GM12892 (cell line): ENCODE results near the gene IMPDH1.

Experiments used
- DNase-seq: peaks from one replicate; pipeline ENCODE4 v3.0.0; 2011; ENCODE audit not compliant: insufficient read length
- FAIRE-seq: peaks from 2 replicates; lab custom pipeline; 2011; peaks lifted over from hg19 to GRCh38; lab: Jason Lieb, UNC
- POLR2A ChIP-seq: IDR thresholded peaks from 2 replicates; pipeline ENCODE4 v1.6.1; 2011; ENCODE audit warnings: low read depth, low read length, control low read depth
- POLR2AphosphoS5 ChIP-seq: IDR thresholded peaks from 2 replicates; pipeline ENCODE4 v1.6.1; 2011; ENCODE audit warnings: low read depth, low read length, control low read depth
- TAF1 ChIP-seq: IDR thresholded peaks from 2 replicates; pipeline ENCODE4 v1.6.1; 2011; ENCODE audit warnings: low read depth, mild to moderate bottlenecking, control low read depth, low read length, borderline replicate concordance

IMPDH1 gene

DNA sequence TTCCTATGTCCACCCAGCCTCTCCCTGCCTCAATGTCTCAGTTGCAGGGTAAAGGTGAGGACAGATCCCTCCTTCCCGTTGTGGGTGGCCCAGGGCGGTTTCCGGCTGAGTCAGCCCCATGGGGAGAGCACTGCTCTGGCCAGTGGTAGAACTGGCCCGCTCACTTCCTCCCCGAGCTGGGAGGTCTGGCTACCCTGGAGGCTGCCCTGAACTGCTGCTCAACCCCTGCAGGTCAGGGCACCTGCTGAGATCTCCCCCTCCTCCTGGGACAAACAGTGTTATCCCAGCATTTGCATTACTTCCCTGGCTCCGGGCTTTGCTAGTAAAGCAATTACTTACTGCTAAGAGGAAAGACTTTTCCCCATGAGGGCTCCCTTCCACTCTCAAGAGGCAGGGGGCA is 21.4 kb upstream of the IMPDH1 start:
- DNase-seq = no peak
- no peak for FAIRE-seq
- TF ChIP-seq TAF1 (no peak), POLR2A (no peak), POLR2AphosphoS5 (no peak)

DNA sequence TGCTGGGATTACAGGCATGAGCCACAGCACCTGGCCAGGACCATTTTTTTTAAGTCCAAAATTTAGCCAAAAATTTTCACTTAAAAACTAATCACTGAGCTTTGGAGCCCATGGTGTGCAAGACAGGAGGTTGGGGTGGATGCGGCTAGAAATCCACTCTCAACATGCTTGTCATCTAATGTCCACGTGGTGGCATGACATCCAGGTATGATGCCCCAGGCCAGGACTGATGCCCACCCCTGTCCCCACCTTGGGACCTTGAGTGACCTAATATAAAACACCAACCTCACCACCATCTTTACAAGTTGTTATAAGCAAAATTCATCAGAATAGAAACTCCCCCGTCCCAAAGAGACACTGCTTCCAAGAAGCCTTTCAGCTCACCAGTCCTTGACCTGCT is 20.4 kb upstream of the IMPDH1 start:
- no peak for TF ChIP-seq TAF1
- TF ChIP-seq POLR2AphosphoS5 = no peak
- no peak for TF ChIP-seq POLR2A
- peak; percentile 46 for FAIRE-seq
- DNase-seq = no peak

DNA sequence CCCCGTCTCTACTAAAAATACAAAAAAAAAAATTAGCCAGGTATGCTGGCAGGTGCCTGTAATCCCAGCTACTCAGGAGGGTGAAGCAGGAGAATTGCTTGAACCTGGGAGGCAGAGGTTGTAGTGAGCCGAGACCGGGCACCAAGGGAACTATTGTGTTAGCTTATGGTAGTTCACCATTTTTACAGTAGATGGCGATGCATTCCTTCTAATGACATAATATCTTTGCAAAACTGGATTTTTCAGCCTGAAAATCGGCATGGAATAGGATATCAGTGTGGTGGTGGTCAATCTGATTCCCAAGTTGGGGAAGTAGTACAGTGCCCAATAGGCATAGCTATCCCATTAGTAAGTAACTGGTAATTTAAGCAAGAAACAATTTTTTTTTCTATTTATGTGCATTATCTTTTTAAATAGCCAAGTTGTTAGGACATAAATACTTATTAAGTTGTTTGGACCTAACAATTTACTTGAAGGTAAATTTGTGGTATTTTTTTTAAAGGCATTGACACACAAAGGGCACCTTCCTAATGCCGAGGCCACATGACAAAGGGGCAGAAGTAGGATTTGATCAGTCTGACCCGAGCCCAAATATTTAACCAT is 17.6 kb upstream of the IMPDH1 start:
- FAIRE-seq (no peak), DNase-seq (no peak)
- TF ChIP-seq POLR2AphosphoS5 (no peak), POLR2A (no peak), TAF1 (no peak)

DNA sequence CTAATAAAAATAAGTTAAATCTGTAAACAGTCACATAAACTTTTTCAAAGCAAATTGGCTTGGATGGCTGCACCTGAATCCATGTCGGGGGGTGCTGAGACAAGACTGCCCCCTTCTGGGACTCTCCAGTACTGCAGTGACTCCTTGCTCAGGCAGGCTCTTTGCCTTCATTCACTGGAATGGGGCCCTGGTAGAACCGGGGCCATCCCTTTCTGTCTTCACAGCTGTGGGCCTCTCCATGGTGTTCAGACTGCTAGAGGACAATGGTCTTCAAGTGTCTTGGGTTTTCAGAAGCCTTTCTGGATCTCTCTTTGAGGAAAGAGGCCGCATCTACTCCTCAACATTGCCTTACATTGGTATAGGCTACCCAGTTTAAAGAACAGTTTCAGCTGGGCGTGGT is 16.1 kb upstream of the IMPDH1 start:
- FAIRE-seq (no peak), DNase-seq (no peak)
- TF ChIP-seq POLR2AphosphoS5 (no peak), TAF1 (no peak), POLR2A (no peak)

DNA sequence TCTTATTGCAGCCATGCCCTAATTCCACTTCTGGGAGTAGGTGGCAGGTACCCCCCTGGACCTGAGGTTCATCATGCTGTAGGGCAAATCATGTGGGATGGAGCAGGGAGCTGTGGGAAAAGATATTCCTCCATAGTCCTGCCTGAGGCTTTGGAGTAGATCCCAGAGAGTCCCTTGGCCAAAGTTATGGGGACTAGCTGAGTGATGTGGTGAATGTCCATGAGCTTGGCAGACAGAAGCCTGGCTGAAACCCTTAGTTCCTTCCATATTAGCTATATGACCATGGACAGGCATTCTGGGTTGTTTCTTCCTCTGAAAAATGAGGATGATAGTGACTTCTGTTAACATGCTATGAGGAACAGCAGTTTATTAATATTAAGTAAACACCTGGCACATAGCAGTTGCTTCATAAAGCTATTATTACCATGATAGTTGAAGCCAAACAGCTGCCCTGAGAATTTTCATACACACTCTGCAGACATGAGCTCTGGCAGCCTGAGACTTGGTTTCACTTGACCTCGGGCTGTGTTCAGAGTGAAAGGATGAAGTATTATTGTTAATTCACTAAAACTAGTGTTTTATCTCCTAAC is 15.0 kb upstream of the IMPDH1 start:
- no peak for FAIRE-seq
- no peak for DNase-seq
- no peak for TF ChIP-seq POLR2AphosphoS5
- no peak for TF ChIP-seq TAF1
- TF ChIP-seq POLR2A = no peak

DNA sequence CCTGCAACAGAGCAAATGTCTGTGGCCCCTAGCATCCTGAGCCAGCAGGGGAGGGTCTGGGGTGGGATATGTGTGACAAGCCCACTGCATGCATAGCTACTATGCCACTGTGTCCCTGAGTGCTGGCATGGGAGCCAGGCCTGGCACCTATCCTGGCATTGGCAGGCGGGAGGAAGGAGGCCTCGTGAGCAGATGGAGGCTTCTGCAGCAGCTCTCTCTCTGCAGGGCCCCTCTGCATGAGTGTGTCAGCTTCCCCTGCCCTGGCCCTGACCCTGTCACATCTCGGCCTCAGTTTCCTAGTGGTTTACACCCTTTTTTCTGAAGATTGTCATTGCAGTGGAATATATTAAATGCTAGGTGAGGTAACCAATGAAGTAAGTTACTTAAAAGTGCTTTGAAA is 13.1 kb upstream of the IMPDH1 start:
- no peak for FAIRE-seq
- TF ChIP-seq TAF1 (no peak), POLR2A (no peak)
- no peak for DNase-seq

DNA sequence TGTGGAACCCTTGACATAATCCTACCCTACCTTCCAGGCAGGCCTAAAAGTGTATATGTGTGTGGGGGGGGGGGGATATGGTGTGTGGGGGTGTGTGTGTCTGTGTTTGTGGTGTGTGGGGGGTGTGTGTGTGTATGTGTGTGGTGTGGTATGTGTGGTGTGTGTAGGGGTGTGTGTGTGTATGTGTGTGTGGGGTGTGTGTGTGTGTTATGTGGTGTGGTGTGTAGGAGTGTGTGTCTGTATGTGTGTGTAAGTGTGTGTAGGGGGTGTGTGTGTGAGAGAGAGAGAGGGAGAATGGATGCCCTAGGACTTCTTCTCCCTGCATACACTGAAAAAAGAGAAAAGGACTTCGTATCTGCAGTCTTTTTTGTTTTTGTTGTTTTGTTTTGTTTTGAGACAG is 12.3 kb upstream of the IMPDH1 start:
- DNase-seq = no peak
- TF ChIP-seq TAF1 = no peak
- no peak for TF ChIP-seq POLR2A
- no peak for TF ChIP-seq POLR2AphosphoS5
- no peak for FAIRE-seq

DNA sequence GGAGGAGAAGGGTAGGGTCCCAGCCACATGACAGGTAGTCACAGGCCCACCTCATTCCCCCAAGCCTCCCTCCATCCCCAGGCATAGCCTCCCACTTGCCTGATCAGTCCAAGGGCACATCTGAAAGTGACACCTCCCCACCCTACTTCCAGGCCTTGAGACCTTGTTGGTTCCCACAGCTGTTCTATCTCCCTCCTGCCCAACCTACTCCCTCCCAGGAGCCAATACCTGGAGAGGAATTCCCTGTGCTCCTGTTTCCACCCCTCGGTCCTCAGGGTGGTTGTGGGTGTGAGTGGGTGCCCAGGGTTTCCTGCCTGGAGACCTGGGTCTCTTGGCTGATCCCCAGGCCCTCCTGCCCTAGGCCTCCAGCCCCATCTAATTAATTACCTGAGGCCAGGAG is 11.6 kb upstream of the IMPDH1 start:
- no peak for DNase-seq
- no peak for FAIRE-seq
- TF ChIP-seq TAF1 = no peak
- TF ChIP-seq POLR2A = no peak
- TF ChIP-seq POLR2AphosphoS5 = no peak

DNA sequence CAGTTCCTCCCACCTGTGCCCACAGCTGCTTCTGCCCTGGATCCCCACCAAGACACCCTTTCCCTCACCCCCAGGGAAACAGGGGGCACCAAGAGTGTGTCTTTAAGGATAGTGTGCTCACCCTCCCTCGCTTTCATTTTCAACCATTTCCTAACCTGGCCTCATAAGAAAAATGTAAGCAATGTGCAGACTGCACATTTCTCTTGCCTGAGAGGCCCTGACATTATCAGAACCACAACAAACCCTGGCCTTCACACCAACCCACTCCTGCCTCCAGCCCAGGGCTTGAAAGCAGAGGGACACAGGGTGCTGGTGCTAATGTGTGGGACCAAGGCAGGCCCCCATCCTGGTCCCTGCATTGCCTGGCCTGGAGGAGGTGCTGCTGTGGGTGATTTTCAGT is 11.0 kb upstream of the IMPDH1 start:
- no peak for FAIRE-seq
- TF ChIP-seq TAF1 = no peak
- TF ChIP-seq POLR2A = no peak
- no peak for TF ChIP-seq POLR2AphosphoS5

DNA sequence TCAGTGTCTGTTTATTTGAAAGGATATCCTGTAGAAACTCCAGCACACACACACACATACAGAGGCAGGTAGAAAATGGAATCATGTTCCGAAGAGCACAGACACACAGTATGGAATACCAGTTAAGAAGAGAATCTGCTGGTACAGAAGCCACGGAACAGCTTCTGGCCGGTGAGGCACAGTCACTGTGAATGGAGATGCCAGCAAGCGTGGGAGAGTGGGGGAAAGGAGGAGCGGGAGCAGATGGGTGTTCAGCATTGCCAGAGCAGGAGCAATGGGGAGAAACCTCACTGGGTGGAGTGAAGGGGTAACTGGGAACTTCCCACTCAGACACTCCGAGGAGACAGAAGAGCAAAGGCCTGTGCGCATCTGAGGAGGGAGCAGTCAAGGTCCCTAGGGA is 9.5 kb upstream of the IMPDH1 start:
- FAIRE-seq = no peak
- no peak for TF ChIP-seq POLR2AphosphoS5
- no peak for TF ChIP-seq POLR2A
- TF ChIP-seq TAF1 = no peak
- DNase-seq = no peak

More for the DNA sequence above, 11.0 kb upstream of the IMPDH1 start:
- no peak for DNase-seq

DNA sequence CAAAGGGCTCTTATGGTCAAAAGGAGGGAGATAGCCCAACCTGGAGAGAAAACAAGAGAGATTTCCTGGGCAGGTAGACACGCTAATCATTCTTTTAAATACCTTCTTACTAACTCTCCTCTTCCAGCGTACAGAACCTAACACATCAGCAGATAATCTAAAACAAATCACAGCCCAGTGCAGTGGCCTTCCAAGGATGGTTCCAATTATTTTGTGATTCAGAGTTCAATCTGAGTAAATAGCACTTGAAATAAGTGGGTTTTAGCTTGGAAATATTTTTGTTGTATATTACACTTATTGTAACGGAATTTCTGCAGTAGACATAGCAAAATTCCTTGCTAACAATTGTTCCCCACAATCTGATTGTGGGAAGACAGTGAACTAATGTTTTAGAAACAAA is 7.3 kb upstream of the IMPDH1 start:
- FAIRE-seq (no peak), DNase-seq (no peak)
- TF ChIP-seq TAF1 (no peak), POLR2A (no peak), POLR2AphosphoS5 (no peak)

DNA sequence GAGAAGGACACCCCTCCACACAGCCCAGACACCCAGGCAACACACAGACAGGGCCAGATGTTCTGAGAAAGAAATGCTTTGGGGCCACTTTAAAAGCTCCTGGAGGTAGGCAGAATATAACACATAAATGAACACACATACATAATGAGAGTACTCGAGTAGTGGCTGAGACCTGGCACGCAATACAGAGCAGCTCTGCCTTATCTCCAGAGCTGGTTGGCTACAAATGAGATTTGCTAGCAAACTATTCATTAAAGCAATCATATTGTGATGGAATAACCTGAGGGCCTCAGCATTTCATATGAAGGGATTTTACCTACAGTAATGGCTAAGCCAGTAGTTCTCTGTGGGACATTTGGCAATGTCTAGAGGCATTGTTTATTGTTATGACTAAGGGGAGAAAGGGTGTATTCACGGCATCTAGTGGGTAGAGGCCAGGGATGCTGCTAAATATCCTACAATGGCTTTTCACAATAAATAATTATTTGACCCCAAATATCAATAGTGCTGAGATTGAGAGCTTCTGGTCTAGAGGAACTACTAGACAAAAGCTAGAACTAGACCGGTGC is 5.5 kb upstream of the IMPDH1 start:
- no peak for TF ChIP-seq POLR2AphosphoS5
- no peak for TF ChIP-seq POLR2A
- no peak for TF ChIP-seq TAF1
- FAIRE-seq = no peak

DNA sequence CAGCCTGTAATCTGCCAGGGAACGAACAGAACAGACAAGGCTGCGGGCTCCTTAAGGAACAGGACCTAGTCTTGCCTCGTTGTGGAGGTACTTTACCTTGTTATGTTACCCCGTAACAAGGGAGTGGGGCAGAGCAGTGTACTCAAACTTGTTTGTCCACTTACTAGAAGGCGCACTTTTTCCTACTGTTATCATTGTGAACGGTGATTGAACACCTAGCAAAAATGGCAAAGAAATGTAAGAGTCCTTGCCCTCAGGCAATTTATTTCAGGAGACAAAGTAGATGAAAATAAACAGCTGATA is 620 bp upstream of the IMPDH1 start:
- DNase-seq = no peak
- TF ChIP-seq POLR2AphosphoS5 (no peak), TAF1 (no peak), POLR2A (no peak)
- FAIRE-seq = no peak

More for the DNA sequence above, 5.5 kb upstream of the IMPDH1 start:
- DNase-seq = no peak
